MM.1S (cell line): ENCODE results near the gene SPACA6.
"Not testable (repeated sequence)": the region's sequence is repeated elsewhere in the genome, so short reads cannot be mapped to it uniquely, and the experiment has no call there.

Experiments
- DNase-seq: peaks from one replicate; pipeline ENCODE4 v3.0.0-alpha.2; 2015
- H2AFZ ChIP-seq: fragments of 300-600 bp; sonication (generic); 2 replicates; pipeline ENCODE4 v1.6.0; 2016; ENCODE audit warnings: antibody characterized with exemption, low read length
- H3F3A ChIP-seq: fragments of 300-600 bp; sonication (generic); 2 replicates; pipeline ENCODE4 v1.6.1; 2016; ENCODE audit warnings: mild to moderate bottlenecking, antibody characterized with exemption, low read length, moderate library complexity, mixed read lengths; ENCODE audit not compliant: insufficient read depth
- H3K27ac ChIP-seq: fragments of 300-600 bp; sonication (generic); 2 replicates; pipeline ENCODE4 v1.5.1; 2016; ENCODE audit warnings: mild to moderate bottlenecking, low read length
- H3K27me3 ChIP-seq: fragments of 300-600 bp; sonication (generic); replicated peaks from 2 replicates; pipeline ENCODE4 v1.6.0; 2016; ENCODE audit warnings: low read length; ENCODE audit not compliant: insufficient read depth
- H3K36me3 ChIP-seq: fragments of 300-600 bp; sonication (generic); replicated peaks from 2 replicates; pipeline ENCODE4 v1.6.1; 2016; ENCODE audit warnings: mild to moderate bottlenecking, low read length, mixed read lengths; ENCODE audit not compliant: insufficient read depth
- H3K4me1 ChIP-seq: fragments of 300-600 bp; sonication (generic); 2 replicates; pipeline ENCODE4 v1.6.1; 2016; ENCODE audit warnings: low read length, mixed read lengths
- H3K4me2 ChIP-seq: fragments of 300-600 bp; sonication (generic); 2 replicates; pipeline ENCODE4 v1.6.0; 2016; ENCODE audit warnings: low read depth, low read length
- H3K4me3 ChIP-seq: fragments of 300-600 bp; sonication (generic); 2 replicates; pipeline ENCODE4 v1.5.1; 2016; ENCODE audit warnings: low read length, mixed read lengths
- H3K79me2 ChIP-seq: fragments of 300-600 bp; sonication (generic); 2 replicates; pipeline ENCODE4 v1.6.1; 2016; ENCODE audit warnings: mixed run types, low read length, mixed read lengths
- H3K9ac ChIP-seq: fragments of 300-600 bp; sonication (generic); 2 replicates; pipeline ENCODE4 v1.6.1; 2016; ENCODE audit warnings: low read length, mixed read lengths
- H3K9me2 ChIP-seq: fragments of 300-600 bp; sonication (generic); replicated peaks from 2 replicates; pipeline ENCODE4 v1.6.1; 2016; ENCODE audit warnings: mild to moderate bottlenecking, low read length, mixed read lengths; ENCODE audit not compliant: insufficient read depth
- H3K9me3 ChIP-seq: fragments of 300-600 bp; sonication (generic); replicated peaks from 2 replicates; pipeline ENCODE4 v1.6.1; 2016; ENCODE audit warnings: mild to moderate bottlenecking, low read length, mixed read lengths; ENCODE audit not compliant: insufficient read depth
- H4K20me1 ChIP-seq: fragments of 300-600 bp; sonication (generic); 2 replicates; pipeline ENCODE4 v1.6.1; 2016; ENCODE audit warnings: mild to moderate bottlenecking, low read length, moderate library complexity, mixed read lengths; ENCODE audit not compliant: insufficient read depth
- CTCF ChIP-seq: fragments of 300-600 bp; sonication (generic); IDR thresholded peaks from 2 replicates; pipeline ENCODE4 v1.5.1; 2016; ENCODE audit warnings: antibody characterized with exemption, low read length, mixed read lengths
- EZH2 ChIP-seq: fragments of 300-600 bp; sonication (generic); optimal IDR thresholded peaks from 2 replicates; pipeline ENCODE3; 2017; ENCODE audit warnings: low read depth, mild to moderate bottlenecking, antibody characterized with exemption, low read length, mixed read lengths
- EZH2phosphoT487 ChIP-seq: fragments of 300-600 bp; sonication (generic); IDR thresholded peaks from 2 replicates; pipeline ENCODE4 v1.6.1; 2018; ENCODE audit warnings: antibody characterized with exemption, low read length

The SPACA6 gene

GRCh38 chr19:51737389-51737788 lies 44.3 kb downstream of the SPACA6 start:
- H3K4me2 ChIP-seq: no peak overlapping the region
- no peaks in the 10 kb centered on the region for H3K36me3 ChIP-seq
- TF ChIP-seq CTCF (no peak), EZH2 (no peak), EZH2phosphoT487 (no peak)
- no peaks in the 10 kb centered on the region for H3K9me2 ChIP-seq
- no peak overlapping the region for H2AFZ ChIP-seq
- no peaks in the 10 kb centered on the region for H3K4me1 ChIP-seq
- H3K9me3 ChIP-seq: no peaks in the 10 kb centered on the region
- DNase-seq: no peak
- H3K9ac ChIP-seq: no peak overlapping the region
- no peaks in the 10 kb centered on the region for H3K79me2 ChIP-seq
- no peak overlapping the region for H3K27ac ChIP-seq
- H3K27me3 ChIP-seq: no peaks in the 10 kb centered on the region
- no peaks in the 10 kb centered on the region for H4K20me1 ChIP-seq
- H3K4me3 ChIP-seq: no peak overlapping the region
- no peaks in the 10 kb centered on the region for H3F3A ChIP-seq

GRCh38 chr19:51737924-51738323 lies 44.8 kb downstream of the SPACA6 start:
- Histone ChIP-seq H3K9ac (no peak overlapping the region), H3K27me3 (no peaks in the 10 kb centered on the region)

GRCh38 chr19:51738523-51738922 lies 45.4 kb downstream of the SPACA6 start:
- H3K27me3 ChIP-seq, H3K4me3 ChIP-seq, H3K9me3 ChIP-seq, H3K36me3 ChIP-seq, H3K27ac ChIP-seq, H4K20me1 ChIP-seq, DNase-seq, H3F3A ChIP-seq, H3K79me2 ChIP-seq, H3K4me2 ChIP-seq, H2AFZ ChIP-seq, H3K9me2 ChIP-seq, H3K4me1 ChIP-seq, H3K9ac ChIP-seq: not testable (repeated sequence)

More at GRCh38 chr19:51737924-51738323, 44.8 kb downstream of the SPACA6 start:
- Histone ChIP-seq H2AFZ (no peak overlapping the region), H3K9me2 (no peaks in the 10 kb centered on the region), H3K79me2 (no peaks in the 10 kb centered on the region), H3K36me3 (no peaks in the 10 kb centered on the region), H3K27ac (no peak overlapping the region), H3K9me3 (no peaks in the 10 kb centered on the region), H3K4me2 (no peak overlapping the region), H4K20me1 (no peaks in the 10 kb centered on the region), H3F3A (no peaks in the 10 kb centered on the region), H3K4me1 (no peaks in the 10 kb centered on the region), H3K4me3 (no peak overlapping the region)
- TF ChIP-seq EZH2 (no peak), EZH2phosphoT487 (no peak), CTCF (no peak)
- DNase-seq: no peak

GRCh38 chr19:51739466-51740213 lies 46.5 kb downstream of the SPACA6 start:
- Histone ChIP-seq H3K9me2 (no peaks in the 10 kb centered on the region), H2AFZ (no peak overlapping the region), H3K4me3 (no peak overlapping the region), H3K36me3 (no peaks in the 10 kb centered on the region), H3K9me3 (no peaks in the 10 kb centered on the region), H3K27me3 (no peaks in the 10 kb centered on the region), H4K20me1 (no peaks in the 10 kb centered on the region), H3K4me1 (no peaks in the 10 kb centered on the region), H3K4me2 (no peak overlapping the region), H3K27ac (no peak overlapping the region), H3K79me2 (no peaks in the 10 kb centered on the region), H3F3A (no peaks in the 10 kb centered on the region), H3K9ac (no peak overlapping the region)
- no peak for TF ChIP-seq CTCF
- TF ChIP-seq EZH2phosphoT487: no peak
- no peak for TF ChIP-seq EZH2
- DNase-seq: no peak
